ENCODE measurements around the gene SFSWAP. TPM values are rescaled to one million over a fixed set of nuclear protein-coding genes. Genes with fewer than 3 reads are reported as not detected.
"Not testable (repeated sequence)": the region's sequence is repeated elsewhere in the genome, so short reads cannot be mapped to it uniquely, and the experiment has no call there.

Gene SFSWAP
- polyA plus RNA-seq, 1 donor from 2014 or later, result 56.6 TPM

GRCh38 chr12:131678389-131679181 lies 32.3 kb upstream of the SFSWAP start:
- not testable (repeated sequence) for H3K4me2 ChIP-seq (ENCODE audit: low read length); H3K79me2 ChIP-seq (replicated peaks; ENCODE audit: insufficient read depth, low read length); H2AFZ ChIP-seq (ENCODE audit: low read depth, low read length); H3K27me3 ChIP-seq (ENCODE audit: insufficient read depth, low read depth, low read length); H3K9me3 ChIP-seq (ENCODE audit: low read length); H3F3A ChIP-seq (ENCODE audit: insufficient read depth, low read length, poor library complexity, severe bottlenecking); H3K36me3 ChIP-seq (ENCODE audit: insufficient read depth, low read length); H3K27ac ChIP-seq (ENCODE audit: low read length); H3K9me2 ChIP-seq (ENCODE audit: insufficient read depth, low read length); H3K4me3 ChIP-seq (ENCODE audit: low read length); H3K9ac ChIP-seq (ENCODE audit: low read length); H4K20me1 ChIP-seq (ENCODE audit: insufficient read depth)

DNA sequence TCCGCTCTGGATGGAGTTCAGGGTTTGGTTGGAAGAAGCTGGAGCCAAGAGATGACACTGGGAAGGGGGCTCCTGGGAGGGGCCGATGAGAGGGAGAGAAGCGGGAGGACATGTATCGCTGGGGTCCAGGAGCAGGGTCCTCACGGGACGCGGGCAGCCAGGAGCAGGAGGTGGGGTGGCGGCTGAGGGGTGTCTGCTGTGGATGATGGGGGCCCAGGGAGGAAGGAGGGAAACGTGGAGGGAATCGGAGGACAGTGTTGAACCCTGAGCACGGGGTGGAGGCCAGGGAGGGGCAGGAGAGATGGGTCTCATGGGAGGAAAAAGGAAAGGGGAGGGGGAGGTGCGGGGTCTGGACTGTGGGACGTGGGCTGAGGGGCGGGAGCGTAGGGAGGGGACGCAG lies 31.7 kb upstream of the SFSWAP start:
- H3K9ac ChIP-seq (ENCODE audit: low read length); H3F3A ChIP-seq (ENCODE audit: insufficient read depth, low read length, poor library complexity, severe bottlenecking); H3K79me2 ChIP-seq (replicated peaks; ENCODE audit: insufficient read depth, low read length); H3K27ac ChIP-seq (ENCODE audit: low read length); H3K9me2 ChIP-seq (ENCODE audit: insufficient read depth, low read length); H3K4me3 ChIP-seq (ENCODE audit: low read length); H3K27me3 ChIP-seq (ENCODE audit: insufficient read depth, low read depth, low read length); H3K36me3 ChIP-seq (ENCODE audit: insufficient read depth, low read length); H4K20me1 ChIP-seq (ENCODE audit: insufficient read depth); H3K4me2 ChIP-seq (ENCODE audit: low read length); H2AFZ ChIP-seq (ENCODE audit: low read depth, low read length); H3K9me3 ChIP-seq (ENCODE audit: low read length): not testable (repeated sequence)

DNA sequence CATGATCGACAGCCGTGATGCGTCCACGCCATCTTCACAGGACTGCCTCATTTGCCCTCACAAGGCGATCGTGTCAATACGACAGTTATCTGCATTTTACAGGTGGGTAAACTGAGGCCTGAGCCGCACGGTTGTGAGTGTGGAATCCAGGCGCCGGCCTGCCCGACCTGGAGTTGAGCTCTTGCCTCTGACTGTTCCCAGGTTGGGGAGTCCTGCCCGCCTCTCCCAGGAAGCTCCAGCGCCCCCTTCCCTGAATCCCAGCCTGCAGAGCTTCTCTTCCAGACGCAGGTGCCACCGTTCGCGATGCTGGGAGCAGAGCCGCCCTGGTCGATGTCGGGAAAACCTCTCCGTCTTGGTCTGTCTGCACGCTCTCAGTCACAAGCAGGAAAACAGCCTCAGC lies 31.1 kb upstream of the SFSWAP start:
- not testable (repeated sequence) for H3K27ac ChIP-seq (ENCODE audit: low read length); H3K9me2 ChIP-seq (ENCODE audit: insufficient read depth, low read length); H3K79me2 ChIP-seq (replicated peaks; ENCODE audit: insufficient read depth, low read length); H4K20me1 ChIP-seq (ENCODE audit: insufficient read depth); H3F3A ChIP-seq (ENCODE audit: insufficient read depth, low read length, poor library complexity, severe bottlenecking); H3K4me3 ChIP-seq (ENCODE audit: low read length); H3K36me3 ChIP-seq (ENCODE audit: insufficient read depth, low read length); H3K9me3 ChIP-seq (ENCODE audit: low read length); H3K4me2 ChIP-seq (ENCODE audit: low read length); H3K9ac ChIP-seq (ENCODE audit: low read length); H3K27me3 ChIP-seq (ENCODE audit: insufficient read depth, low read depth, low read length); H2AFZ ChIP-seq (ENCODE audit: low read depth, low read length)

DNA sequence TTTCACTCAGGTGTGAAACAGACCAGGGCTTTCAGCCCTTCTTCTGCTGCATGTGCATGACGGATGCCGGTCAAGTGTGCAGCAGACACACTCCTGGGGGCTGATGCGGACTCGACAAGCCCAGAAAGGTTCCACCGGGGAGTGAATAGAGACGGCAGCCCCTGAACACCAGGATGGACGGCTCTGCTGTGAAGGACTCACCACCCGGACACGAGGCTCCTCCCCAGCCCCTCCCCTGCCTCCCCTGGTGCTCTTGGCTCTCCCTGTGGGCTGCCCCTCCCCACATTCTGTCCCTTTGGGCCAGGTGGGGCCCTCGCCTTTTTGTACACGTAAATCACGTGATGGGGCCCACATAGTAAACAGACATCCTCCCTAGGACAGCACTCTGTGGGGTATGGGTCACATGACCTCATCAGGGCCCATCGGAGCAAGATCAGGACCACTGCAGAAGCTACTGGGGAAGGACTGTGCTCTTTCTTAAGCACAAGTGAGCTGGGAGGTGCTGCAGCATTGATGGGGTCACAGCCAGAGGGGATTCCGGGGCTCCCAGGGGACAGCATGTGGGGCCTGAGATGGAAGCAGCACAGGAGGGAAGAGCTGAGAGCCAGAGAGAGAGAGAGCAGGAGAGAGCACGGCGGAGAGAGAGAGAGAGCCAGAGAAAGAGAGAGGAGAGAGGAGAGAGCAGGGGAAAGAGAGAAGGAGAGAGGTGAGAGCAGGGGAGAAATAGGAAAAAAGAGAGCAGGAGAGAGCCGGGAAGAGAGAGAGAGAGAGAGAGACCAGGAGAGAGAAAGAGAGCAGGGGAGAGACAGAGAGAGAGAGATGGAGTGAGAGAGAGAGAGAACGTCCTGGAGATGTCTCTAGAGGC lies 30.3 kb upstream of the SFSWAP start:
- H3K27ac ChIP-seq (ENCODE audit: low read length), result not testable (repeated sequence)

DNA sequence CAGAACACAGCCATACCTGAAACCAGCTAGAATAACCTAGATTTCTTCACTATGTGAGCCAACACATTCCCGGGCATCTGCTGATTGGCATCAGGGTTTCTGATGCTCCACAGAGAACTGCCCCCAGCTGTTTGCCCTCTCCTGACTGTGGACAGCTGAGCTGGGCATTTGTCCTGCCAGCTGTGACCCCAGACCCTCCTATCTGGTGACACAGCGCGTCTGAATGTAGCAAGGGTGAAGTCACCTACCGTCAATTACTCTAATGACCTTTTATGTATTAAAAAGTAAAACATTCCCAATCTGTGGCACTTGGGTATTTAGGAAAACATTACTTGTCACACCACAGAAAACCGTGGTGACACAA lies 29.7 kb upstream of the SFSWAP start:
- H3K79me2 ChIP-seq (replicated peaks; ENCODE audit: insufficient read depth, low read length), result no peaks in the 10 kb centered on the region
- no peaks in the 10 kb centered on the region for H3F3A ChIP-seq (ENCODE audit: insufficient read depth, low read length, poor library complexity, severe bottlenecking)
- H3K9ac ChIP-seq (ENCODE audit: low read length), result no peak overlapping the region
- H3K4me2 ChIP-seq (ENCODE audit: low read length), result no peak overlapping the region
- no peak overlapping the region for H2AFZ ChIP-seq (ENCODE audit: low read depth, low read length)
- no peaks in the 10 kb centered on the region for H3K9me3 ChIP-seq (ENCODE audit: low read length)
- H3K9me2 ChIP-seq (ENCODE audit: insufficient read depth, low read length), result no peaks in the 10 kb centered on the region
- H3K4me3 ChIP-seq (ENCODE audit: low read length), result no peak overlapping the region
- no peak for TF ChIP-seq MXI1 (conservative IDR thresholded peaks at IDR 0.05; ENCODE audit: poor library complexity, severe bottlenecking)
- TF ChIP-seq, protein P1, sequence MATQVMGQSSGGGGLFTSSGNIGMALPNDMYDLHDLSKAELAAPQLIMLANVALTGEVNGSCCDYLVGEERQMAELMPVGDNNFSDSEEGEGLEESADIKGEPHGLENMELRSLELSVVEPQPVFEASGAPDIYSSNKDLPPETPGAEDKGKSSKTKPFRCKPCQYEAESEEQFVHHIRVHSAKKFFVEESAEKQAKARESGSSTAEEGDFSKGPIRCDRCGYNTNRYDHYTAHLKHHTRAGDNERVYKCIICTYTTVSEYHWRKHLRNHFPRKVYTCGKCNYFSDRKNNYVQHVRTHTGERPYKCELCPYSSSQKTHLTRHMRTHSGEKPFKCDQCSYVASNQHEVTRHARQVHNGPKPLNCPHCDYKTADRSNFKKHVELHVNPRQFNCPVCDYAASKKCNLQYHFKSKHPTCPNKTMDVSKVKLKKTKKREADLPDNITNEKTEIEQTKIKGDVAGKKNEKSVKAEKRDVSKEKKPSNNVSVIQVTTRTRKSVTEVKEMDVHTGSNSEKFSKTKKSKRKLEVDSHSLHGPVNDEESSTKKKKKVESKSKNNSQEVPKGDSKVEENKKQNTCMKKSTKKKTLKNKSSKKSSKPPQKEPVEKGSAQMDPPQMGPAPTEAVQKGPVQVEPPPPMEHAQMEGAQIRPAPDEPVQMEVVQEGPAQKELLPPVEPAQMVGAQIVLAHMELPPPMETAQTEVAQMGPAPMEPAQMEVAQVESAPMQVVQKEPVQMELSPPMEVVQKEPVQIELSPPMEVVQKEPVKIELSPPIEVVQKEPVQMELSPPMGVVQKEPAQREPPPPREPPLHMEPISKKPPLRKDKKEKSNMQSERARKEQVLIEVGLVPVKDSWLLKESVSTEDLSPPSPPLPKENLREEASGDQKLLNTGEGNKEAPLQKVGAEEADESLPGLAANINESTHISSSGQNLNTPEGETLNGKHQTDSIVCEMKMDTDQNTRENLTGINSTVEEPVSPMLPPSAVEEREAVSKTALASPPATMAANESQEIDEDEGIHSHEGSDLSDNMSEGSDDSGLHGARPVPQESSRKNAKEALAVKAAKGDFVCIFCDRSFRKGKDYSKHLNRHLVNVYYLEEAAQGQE (IDR thresholded peaks at IDR 0.05; ENCODE audit: borderline replicate concordance), result no peak
- no peak for TF ChIP-seq EZH2 (IDR thresholded peaks at IDR 0.05; ENCODE audit: borderline replicate concordance, insufficient read depth, low read length, poor library complexity, severe bottlenecking)
- TF ChIP-seq RAD21 (conservative IDR thresholded peaks at IDR 0.05), result no peak
- no peaks in the 10 kb centered on the region for H3K27me3 ChIP-seq (ENCODE audit: insufficient read depth, low read depth, low read length)
- no peak overlapping the region for H3K27ac ChIP-seq (ENCODE audit: low read length)
- no peaks in the 10 kb centered on the region for H4K20me1 ChIP-seq (ENCODE audit: insufficient read depth)
- no peaks in the 10 kb centered on the region for H3K36me3 ChIP-seq (ENCODE audit: insufficient read depth, low read length)

More for the DNA sequence above, 30.3 kb upstream of the SFSWAP start:
- not testable (repeated sequence) for H3K9ac ChIP-seq (ENCODE audit: low read length); H3K9me2 ChIP-seq (ENCODE audit: insufficient read depth, low read length); H2AFZ ChIP-seq (ENCODE audit: low read depth, low read length); H3K9me3 ChIP-seq (ENCODE audit: low read length); H3K36me3 ChIP-seq (ENCODE audit: insufficient read depth, low read length); H3K79me2 ChIP-seq (replicated peaks; ENCODE audit: insufficient read depth, low read length); H4K20me1 ChIP-seq (ENCODE audit: insufficient read depth); H3F3A ChIP-seq (ENCODE audit: insufficient read depth, low read length, poor library complexity, severe bottlenecking); H3K4me3 ChIP-seq (ENCODE audit: low read length); H3K4me2 ChIP-seq (ENCODE audit: low read length); H3K27me3 ChIP-seq (ENCODE audit: insufficient read depth, low read depth, low read length)

All from neural cell (in vitro differentiated cells).